GM23338 (cell line): ENCODE data around the gene YPEL5. TPM values are rescaled to one million over a fixed set of nuclear protein-coding genes. Genes with fewer than 3 reads are reported as not detected.

Source experiments
- ATAC-seq: fragments of 200-7000 bp; cut with Tn5 transposase; 3 replicates; pipeline ENCODE4 v1.9.1; 2020
- DNase-seq: peaks from one replicate; pipeline ENCODE4 v3.0.0-alpha.2; 2015; ENCODE audit warnings: low spot score
- H2AFZ ChIP-seq: fragments of 200-600 bp; sonication (generic); 2 replicates; pipeline ENCODE4 v1.8.0; 2016; ENCODE audit warnings: antibody characterized with exemption, mild to moderate bottlenecking, moderate library complexity
- H3F3A ChIP-seq: fragments of 200-600 bp; sonication (generic); replicated peaks from 2 replicates; pipeline ENCODE4 v1.8.0; 2017; ENCODE audit warnings: antibody characterized with exemption, mixed run types, low read depth
- H3K27ac ChIP-seq: fragments of 200-600 bp; sonication (generic); 2 replicates; pipeline ENCODE4 v1.6.1; 2016; ENCODE audit warnings: low read depth
- H3K27me3 ChIP-seq: fragments of 200-600 bp; sonication (generic); 2 replicates; pipeline ENCODE4 v1.8.0; 2016; ENCODE audit warnings: mild to moderate bottlenecking, mixed run types, moderate library complexity; ENCODE audit not compliant: insufficient read depth
- H3K36me3 ChIP-seq: fragments of 200-600 bp; sonication (generic); 2 replicates; pipeline ENCODE4 v1.8.0; 2016; ENCODE audit warnings: mild to moderate bottlenecking; ENCODE audit not compliant: insufficient read depth
- H3K4me1 ChIP-seq: fragments of 200-600 bp; sonication (generic); 2 replicates; pipeline ENCODE4 v1.8.0; 2016; ENCODE audit warnings: mild to moderate bottlenecking, moderate library complexity; ENCODE audit not compliant: insufficient read depth
- H3K4me2 ChIP-seq: fragments of 200-600 bp; sonication (generic); 2 replicates; pipeline ENCODE4 v1.7.1; 2017; ENCODE audit warnings: mixed run types
- H3K4me3 ChIP-seq: fragments of 200-600 bp; sonication (generic); 2 replicates; pipeline ENCODE4 v1.6.1; 2016; ENCODE audit warnings: mixed run types
- H3K79me2 ChIP-seq: fragments of 200-600 bp; sonication (generic); replicated peaks from 2 replicates; pipeline ENCODE4 v1.8.0; 2017; ENCODE audit warnings: mild to moderate bottlenecking; ENCODE audit not compliant: insufficient read depth
- H3K9me2 ChIP-seq: fragments of 200-600 bp; sonication (generic); 2 replicates; pipeline ENCODE4 v1.8.0; 2017; ENCODE audit not compliant: insufficient read depth
- H4K20me1 ChIP-seq: fragments of 200-600 bp; sonication (generic); replicated peaks from 2 replicates; pipeline ENCODE4 v1.8.0; 2017; ENCODE audit warnings: mild to moderate bottlenecking; ENCODE audit not compliant: insufficient read depth
- H3K27ac Mint-ChIP-seq: 2 replicates; pipeline ENCODE4 v1.8.0; 2020; ENCODE audit warnings: inconsistent platforms, mild to moderate bottlenecking, moderate library complexity, mixed read lengths
- H3K27me3 Mint-ChIP-seq: 3 replicates; pipeline ENCODE4 v1.8.0; 2022; ENCODE audit warnings: low read depth, mild to moderate bottlenecking, moderate library complexity, mixed read lengths, inconsistent platforms; ENCODE audit not compliant: insufficient read depth, poor library complexity
- H3K36me3 Mint-ChIP-seq: 3 replicates; pipeline ENCODE4 v1.8.0; 2021; ENCODE audit warnings: low read depth, mild to moderate bottlenecking, inconsistent platforms, moderate library complexity, mixed read lengths
- H3K4me1 Mint-ChIP-seq: 3 replicates; pipeline ENCODE4 v1.8.0; 2020; ENCODE audit warnings: mild to moderate bottlenecking, inconsistent platforms, mixed read lengths
- H3K4me3 Mint-ChIP-seq: 3 replicates; pipeline ENCODE4 v1.8.0; 2021; ENCODE audit warnings: moderate library complexity, mild to moderate bottlenecking, inconsistent platforms, mixed read lengths
- H3K9me3 Mint-ChIP-seq: 3 replicates; pipeline ENCODE4 v1.8.0; 2020; ENCODE audit warnings: moderate library complexity, mild to moderate bottlenecking, inconsistent platforms, mixed read lengths
- CREB1 ChIP-seq: fragments of 250-450 bp; sonication (Bioruptor Pico); IDR thresholded peaks from 2 replicates; pipeline ENCODE4 v1.5.0; 2020; ENCODE audit warnings: low read depth, mild to moderate bottlenecking, moderate library complexity
- EZH2 ChIP-seq: fragments of 200-600 bp; sonication (generic); IDR thresholded peaks from one replicate; pipeline ENCODE4 v1.8.0; 2017; ENCODE audit warnings: antibody characterized with exemption, mild to moderate bottlenecking, low read depth; ENCODE audit not compliant: unreplicated experiment
- EZH2phosphoT487 ChIP-seq: fragments of 200-600 bp; sonication (generic); IDR thresholded peaks from one replicate; pipeline ENCODE4 v1.8.1; 2018; ENCODE audit warnings: antibody characterized with exemption; ENCODE audit not compliant: unreplicated experiment
- NANOG ChIP-seq: IDR thresholded peaks from 2 replicates; pipeline ENCODE4 v1.6.1; 2016; ENCODE audit warnings: antibody characterized with exemption, borderline replicate concordance
- POLR2AphosphoS5 ChIP-seq: IDR thresholded peaks from 2 replicates; pipeline ENCODE4 v1.6.1; 2016; ENCODE audit warnings: antibody characterized with exemption, low read depth
- STAT1 ChIP-seq: IDR thresholded peaks from one replicate; pipeline ENCODE4 v1.6.1; 2016; ENCODE audit warnings: antibody characterized with exemption; ENCODE audit not compliant: unreplicated experiment
- ZNF114 ChIP-seq: fragments of 250-450 bp; sonication (Bioruptor Pico); IDR thresholded peaks from 2 replicates; pipeline ENCODE4 v1.5.0; 2020; ENCODE audit warnings: mild to moderate bottlenecking, moderate library complexity
- ZNF331 ChIP-seq: fragments of 250-450 bp; sonication (Bioruptor Pico); IDR thresholded peaks from 2 replicates; pipeline ENCODE4 v1.5.0; 2020; ENCODE audit warnings: low read depth, mild to moderate bottlenecking, moderate library complexity
- polyA plus RNA-seq: library from polyadenylated mRNA; unstranded; fragments of >200 nt; fragmentation: Nextera tagmentation; extraction: Ambion mirVana; gene quantifications from 2 replicates; pipeline ENCODE4 v1.2.1, GENCODE V29; 2016
- total RNA-seq: library from RNA; depleted of rRNA; stranded (reverse); fragments of >200 nt; shearing (Covaris generic); gene quantifications from 2 replicates; pipeline ENCODE4 v1.2.3, GENCODE V29; 2014
- TF ChIP-seq, protein P1 (sequence below): IDR thresholded peaks from 2 replicates; pipeline ENCODE4 v1.6.1; 2016; ENCODE audit warnings: antibody characterized with exemption
- TF ChIP-seq, protein P2 (sequence below): IDR thresholded peaks from one replicate; pipeline ENCODE4 v1.6.1; 2018; ENCODE audit warnings: antibody characterized with exemption; ENCODE audit not compliant: unreplicated experiment
- TF ChIP-seq, protein P3 (sequence below), 2 experiments: fragments of 200-600 bp in 1 of 2; sonication (generic) in 1 of 2; conservative IDR thresholded peaks; 2 replicates each; pipeline versions ENCODE4 v1.5.1 to v1.6.1; 2016 to 2017; ENCODE audit warnings: antibody characterized with exemption in 2 of 2, low read depth in 2 of 2, mild to moderate bottlenecking in 2 of 2, moderate library complexity in 1 of 2
- TF ChIP-seq, protein P4 (sequence below): fragments of 250-450 bp; sonication (Bioruptor Pico); IDR thresholded peaks from 2 replicates; pipeline ENCODE4 v1.5.0; 2020; ENCODE audit warnings: mild to moderate bottlenecking, moderate library complexity

YPEL5 gene
- total and polyA plus RNA-seq, 2 experiments from 2014 or later, result 24.9 to 31.1 TPM

DNA sequence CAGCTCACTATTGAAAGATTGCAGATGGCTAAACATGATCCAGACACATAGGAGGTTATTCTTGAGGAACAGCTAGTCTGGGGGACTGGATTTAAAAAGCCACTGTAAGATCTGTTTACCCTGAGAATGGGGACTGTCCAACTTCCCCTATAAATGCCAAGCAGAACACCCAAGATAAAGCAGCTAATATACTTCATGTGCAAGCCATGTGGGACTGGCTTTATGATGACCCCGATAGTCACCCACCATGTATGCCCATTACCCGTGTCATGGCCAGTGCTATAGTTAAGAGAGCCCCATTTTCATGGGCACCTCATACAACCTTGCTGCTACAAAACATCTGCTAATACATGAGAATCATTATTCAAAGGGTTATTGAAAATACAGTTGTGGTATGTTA, 16.0 kb downstream of the YPEL5 start:
- H3K4me1 Mint-ChIP-seq, result peaks cover 14% of the 10 kb centered on the region; the same call in 2 of the 3 replicates
- no peaks in the 10 kb centered on the region for H3F3A ChIP-seq
- no peaks in the 10 kb centered on the region for H3K79me2 ChIP-seq
- no peak overlapping the region for H3K4me3 Mint-ChIP-seq
- TF ChIP-seq EZH2 (no peak), EZH2phosphoT487 (no peak), STAT1 (no peak), ZNF114 (CRISPR knock-in tag) (no peak), CREB1 (CRISPR knock-in tag) (no peak), POLR2AphosphoS5 (no peak), NANOG (no peak), ZNF331 (CRISPR knock-in tag) (no peak)
- TF ChIP-seq, protein P1, sequence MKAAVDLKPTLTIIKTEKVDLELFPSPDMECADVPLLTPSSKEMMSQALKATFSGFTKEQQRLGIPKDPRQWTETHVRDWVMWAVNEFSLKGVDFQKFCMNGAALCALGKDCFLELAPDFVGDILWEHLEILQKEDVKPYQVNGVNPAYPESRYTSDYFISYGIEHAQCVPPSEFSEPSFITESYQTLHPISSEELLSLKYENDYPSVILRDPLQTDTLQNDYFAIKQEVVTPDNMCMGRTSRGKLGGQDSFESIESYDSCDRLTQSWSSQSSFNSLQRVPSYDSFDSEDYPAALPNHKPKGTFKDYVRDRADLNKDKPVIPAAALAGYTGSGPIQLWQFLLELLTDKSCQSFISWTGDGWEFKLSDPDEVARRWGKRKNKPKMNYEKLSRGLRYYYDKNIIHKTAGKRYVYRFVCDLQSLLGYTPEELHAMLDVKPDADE, result no peak
- TF ChIP-seq, protein P2, sequence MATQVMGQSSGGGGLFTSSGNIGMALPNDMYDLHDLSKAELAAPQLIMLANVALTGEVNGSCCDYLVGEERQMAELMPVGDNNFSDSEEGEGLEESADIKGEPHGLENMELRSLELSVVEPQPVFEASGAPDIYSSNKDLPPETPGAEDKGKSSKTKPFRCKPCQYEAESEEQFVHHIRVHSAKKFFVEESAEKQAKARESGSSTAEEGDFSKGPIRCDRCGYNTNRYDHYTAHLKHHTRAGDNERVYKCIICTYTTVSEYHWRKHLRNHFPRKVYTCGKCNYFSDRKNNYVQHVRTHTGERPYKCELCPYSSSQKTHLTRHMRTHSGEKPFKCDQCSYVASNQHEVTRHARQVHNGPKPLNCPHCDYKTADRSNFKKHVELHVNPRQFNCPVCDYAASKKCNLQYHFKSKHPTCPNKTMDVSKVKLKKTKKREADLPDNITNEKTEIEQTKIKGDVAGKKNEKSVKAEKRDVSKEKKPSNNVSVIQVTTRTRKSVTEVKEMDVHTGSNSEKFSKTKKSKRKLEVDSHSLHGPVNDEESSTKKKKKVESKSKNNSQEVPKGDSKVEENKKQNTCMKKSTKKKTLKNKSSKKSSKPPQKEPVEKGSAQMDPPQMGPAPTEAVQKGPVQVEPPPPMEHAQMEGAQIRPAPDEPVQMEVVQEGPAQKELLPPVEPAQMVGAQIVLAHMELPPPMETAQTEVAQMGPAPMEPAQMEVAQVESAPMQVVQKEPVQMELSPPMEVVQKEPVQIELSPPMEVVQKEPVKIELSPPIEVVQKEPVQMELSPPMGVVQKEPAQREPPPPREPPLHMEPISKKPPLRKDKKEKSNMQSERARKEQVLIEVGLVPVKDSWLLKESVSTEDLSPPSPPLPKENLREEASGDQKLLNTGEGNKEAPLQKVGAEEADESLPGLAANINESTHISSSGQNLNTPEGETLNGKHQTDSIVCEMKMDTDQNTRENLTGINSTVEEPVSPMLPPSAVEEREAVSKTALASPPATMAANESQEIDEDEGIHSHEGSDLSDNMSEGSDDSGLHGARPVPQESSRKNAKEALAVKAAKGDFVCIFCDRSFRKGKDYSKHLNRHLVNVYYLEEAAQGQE, result no peak
- TF ChIP-seq, protein P3, sequence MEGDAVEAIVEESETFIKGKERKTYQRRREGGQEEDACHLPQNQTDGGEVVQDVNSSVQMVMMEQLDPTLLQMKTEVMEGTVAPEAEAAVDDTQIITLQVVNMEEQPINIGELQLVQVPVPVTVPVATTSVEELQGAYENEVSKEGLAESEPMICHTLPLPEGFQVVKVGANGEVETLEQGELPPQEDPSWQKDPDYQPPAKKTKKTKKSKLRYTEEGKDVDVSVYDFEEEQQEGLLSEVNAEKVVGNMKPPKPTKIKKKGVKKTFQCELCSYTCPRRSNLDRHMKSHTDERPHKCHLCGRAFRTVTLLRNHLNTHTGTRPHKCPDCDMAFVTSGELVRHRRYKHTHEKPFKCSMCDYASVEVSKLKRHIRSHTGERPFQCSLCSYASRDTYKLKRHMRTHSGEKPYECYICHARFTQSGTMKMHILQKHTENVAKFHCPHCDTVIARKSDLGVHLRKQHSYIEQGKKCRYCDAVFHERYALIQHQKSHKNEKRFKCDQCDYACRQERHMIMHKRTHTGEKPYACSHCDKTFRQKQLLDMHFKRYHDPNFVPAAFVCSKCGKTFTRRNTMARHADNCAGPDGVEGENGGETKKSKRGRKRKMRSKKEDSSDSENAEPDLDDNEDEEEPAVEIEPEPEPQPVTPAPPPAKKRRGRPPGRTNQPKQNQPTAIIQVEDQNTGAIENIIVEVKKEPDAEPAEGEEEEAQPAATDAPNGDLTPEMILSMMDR (conservative IDR thresholded peaks at IDR 0.05; ENCODE audit: low read depth in 2 of 2), result no peak
- TF ChIP-seq, protein P4, sequence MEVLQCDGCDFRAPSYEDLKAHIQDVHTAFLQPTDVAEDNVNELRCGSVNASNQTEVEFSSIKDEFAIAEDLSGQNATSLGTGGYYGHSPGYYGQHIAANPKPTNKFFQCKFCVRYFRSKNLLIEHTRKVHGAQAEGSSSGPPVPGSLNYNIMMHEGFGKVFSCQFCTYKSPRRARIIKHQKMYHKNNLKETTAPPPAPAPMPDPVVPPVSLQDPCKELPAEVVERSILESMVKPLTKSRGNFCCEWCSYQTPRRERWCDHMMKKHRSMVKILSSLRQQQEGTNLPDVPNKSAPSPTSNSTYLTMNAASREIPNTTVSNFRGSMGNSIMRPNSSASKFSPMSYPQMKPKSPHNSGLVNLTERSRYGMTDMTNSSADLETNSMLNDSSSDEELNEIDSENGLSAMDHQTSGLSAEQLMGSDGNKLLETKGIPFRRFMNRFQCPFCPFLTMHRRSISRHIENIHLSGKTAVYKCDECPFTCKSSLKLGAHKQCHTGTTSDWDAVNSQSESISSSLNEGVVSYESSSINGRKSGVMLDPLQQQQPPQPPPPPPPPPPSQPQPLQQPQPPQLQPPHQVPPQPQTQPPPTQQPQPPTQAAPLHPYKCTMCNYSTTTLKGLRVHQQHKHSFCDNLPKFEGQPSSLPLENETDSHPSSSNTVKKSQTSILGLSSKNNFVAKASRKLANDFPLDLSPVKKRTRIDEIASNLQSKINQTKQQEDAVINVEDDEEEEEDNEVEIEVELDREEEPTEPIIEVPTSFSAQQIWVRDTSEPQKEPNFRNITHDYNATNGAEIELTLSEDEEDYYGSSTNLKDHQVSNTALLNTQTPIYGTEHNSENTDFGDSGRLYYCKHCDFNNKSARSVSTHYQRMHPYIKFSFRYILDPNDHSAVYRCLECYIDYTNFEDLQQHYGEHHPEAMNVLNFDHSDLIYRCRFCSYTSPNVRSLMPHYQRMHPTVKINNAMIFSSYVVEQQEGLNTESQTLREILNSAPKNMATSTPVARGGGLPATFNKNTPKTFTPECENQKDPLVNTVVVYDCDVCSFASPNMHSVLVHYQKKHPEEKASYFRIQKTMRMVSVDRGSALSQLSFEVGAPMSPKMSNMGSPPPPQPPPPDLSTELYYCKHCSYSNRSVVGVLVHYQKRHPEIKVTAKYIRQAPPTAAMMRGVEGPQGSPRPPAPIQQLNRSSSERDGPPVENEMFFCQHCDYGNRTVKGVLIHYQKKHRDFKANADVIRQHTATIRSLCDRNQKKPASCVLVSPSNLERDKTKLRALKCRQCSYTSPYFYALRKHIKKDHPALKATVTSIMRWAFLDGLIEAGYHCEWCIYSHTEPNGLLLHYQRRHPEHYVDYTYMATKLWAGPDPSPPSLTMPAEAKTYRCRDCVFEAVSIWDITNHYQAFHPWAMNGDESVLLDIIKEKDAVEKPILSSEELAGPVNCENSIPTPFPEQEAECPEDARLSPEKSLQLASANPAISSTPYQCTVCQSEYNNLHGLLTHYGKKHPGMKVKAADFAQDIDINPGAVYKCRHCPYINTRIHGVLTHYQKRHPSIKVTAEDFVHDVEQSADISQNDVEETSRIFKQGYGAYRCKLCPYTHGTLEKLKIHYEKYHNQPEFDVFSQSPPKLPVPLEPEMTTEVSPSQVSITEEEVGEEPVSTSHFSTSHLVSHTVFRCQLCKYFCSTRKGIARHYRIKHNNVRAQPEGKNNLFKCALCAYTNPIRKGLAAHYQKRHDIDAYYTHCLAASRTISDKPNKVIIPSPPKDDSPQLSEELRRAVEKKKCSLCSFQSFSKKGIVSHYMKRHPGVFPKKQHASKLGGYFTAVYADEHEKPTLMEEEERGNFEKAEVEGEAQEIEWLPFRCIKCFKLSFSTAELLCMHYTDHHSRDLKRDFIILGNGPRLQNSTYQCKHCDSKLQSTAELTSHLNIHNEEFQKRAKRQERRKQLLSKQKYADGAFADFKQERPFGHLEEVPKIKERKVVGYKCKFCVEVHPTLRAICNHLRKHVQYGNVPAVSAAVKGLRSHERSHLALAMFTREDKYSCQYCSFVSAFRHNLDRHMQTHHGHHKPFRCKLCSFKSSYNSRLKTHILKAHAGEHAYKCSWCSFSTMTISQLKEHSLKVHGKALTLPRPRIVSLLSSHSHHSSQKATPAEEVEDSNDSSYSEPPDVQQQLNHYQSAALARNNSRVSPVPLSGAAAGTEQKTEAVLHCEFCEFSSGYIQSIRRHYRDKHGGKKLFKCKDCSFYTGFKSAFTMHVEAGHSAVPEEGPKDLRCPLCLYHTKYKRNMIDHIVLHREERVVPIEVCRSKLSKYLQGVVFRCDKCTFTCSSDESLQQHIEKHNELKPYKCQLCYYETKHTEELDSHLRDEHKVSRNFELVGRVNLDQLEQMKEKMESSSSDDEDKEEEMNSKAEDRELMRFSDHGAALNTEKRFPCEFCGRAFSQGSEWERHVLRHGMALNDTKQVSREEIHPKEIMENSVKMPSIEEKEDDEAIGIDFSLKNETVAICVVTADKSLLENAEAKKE (CRISPR knock-in tag), result no peak
- no peak overlapping the region for H3K4me2 ChIP-seq
- H2AFZ ChIP-seq, result no peak overlapping the region
- no peaks in the 10 kb centered on the region; the same call in 2 of the 3 replicates for H3K9me3 Mint-ChIP-seq
- no peaks in the 10 kb centered on the region for H4K20me1 ChIP-seq
- ATAC-seq (no peak), DNase-seq (no peak)
- no peaks in the 10 kb centered on the region; the same call in none of the 2 replicates for H3K4me1 ChIP-seq
- peaks cover 3% of the 10 kb centered on the region for H3K27me3 Mint-ChIP-seq
- H3K36me3 ChIP-seq, result peaks cover 4% of the 10 kb centered on the region; the same call in 1 of the 2 replicates
- no peaks in the 10 kb centered on the region for H3K9me2 ChIP-seq
- H3K27ac ChIP-seq, result no peak overlapping the region
- no peaks in the 10 kb centered on the region for H3K27me3 ChIP-seq
- peaks cover 20% of the 10 kb centered on the region for H3K36me3 Mint-ChIP-seq
- no peak overlapping the region for H3K27ac Mint-ChIP-seq
- no peak overlapping the region for H3K4me3 ChIP-seq
